Fibroblast of skin of back (primary cell): ENCODE data around the gene POLE.

Source experiments
- DNase-seq: peaks from one replicate; pipeline ENCODE4 v3.0.0-alpha.2; 2013

POLE gene

DNA sequence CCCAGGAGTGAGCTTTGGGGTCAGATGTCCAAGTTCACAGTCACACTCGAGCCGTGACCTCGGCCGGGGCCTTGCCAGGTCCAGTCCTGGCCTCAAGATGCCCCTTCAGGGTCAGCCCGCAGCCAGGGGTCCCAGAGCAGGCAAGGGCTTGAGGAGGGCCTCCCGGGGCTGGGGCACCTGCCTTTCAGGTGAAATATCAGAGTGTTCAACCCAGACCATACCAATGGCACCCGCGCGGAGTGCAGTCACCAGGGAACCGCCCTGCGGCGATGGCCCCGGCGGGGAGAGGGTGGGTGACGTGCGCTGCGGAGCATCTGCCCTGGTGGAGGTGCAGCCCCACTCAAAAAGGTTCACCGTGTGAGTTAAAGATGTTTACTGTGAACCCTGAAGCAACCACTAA, 93.6 kb downstream of the POLE start:
- DNase-seq = no peak

DNA sequence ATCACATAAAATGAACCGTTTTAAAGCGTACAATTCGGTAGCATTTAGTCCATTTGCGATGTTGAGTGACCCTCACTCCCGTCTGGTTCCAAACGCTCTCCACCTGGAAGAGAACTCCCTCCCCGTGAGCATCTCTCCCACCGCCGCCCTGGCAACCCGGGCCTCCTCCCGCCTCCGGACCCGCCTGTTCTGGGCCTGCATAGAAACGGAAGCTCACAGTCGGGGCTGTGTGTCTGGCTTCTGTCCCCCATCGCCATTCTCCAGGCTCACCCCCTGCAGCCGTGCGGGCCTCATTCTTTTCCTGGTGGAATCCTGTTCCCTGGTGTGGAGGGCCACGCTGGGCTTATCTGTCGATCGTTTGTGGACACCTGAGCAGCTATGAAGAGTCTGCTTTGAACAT, 94.1 kb downstream of the POLE start:
- DNase-seq = no peak

DNA sequence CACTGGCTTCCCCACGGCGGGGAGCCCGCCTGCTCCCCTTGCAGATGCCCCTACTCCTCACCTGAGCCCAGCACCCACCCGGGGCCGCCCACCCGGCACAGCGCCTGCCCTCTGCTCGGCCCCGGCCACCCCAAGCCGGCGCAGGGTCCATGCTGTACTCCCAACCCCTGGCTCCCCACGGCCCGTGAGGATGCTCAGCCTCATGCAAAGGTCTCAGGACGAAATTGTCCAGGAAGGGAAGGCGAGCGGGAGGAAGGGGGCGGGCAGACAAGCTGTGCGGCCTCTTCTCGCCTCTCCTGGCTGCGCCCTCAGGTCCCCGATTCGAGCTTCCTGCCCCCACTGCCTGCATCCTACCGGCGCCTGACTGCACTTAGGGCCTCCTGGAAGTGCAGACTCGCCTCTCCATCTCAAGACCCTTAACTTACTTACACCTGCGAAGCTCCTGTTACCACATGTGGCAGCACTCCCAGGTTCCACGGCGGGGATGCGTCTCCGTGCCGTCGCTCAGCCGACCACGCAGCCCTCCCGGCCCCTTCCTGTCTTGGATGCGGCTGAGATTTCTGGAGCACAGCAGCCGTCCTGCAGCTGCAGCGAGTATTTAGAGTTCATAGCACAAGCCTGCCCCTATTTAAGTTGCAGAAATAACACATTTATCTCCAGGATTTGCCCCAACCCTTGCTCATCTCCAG, 94.7 kb downstream of the POLE start:
- DNase-seq = no peak

DNA sequence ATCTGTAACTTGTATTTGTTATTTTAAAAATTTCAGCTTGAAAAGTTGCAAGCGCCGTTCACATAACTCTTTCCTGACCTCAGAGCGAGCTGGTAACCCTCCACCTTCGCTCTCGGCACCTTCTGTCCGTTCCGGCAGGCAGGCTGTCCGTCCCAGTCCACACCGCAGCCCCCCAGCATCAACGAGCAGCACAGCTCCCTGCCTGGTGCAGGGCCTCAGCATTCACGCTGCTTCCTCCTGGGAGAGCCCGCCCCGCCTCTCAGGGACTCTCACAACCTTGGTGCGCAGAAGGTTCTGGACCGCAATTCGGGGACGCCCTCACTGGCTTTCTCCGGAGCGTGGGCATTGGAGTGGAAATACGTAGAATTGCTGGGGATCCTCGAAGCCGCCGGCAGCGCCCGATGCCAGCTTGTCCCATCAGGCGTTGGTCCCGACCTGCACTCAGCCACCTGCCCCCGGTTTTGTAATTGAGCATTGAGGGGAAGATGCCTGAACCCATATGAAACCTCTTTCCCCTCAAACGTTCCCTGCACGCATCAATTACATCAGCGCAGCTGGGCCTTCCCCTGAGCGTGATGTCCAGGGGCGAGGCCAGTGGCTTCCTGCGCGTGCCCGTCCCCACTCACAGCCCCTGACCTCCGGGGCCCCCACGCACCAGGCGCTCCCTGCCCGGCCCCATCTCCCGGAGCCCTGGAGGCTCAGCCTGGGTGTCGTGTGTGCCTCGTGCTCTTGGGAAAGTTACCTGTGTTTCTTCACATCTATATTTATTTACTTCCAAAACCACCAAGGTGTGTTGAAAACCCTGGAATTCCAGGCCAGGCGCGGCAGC, 95.8 kb downstream of the POLE start:
- DNase-seq = no peak

DNA sequence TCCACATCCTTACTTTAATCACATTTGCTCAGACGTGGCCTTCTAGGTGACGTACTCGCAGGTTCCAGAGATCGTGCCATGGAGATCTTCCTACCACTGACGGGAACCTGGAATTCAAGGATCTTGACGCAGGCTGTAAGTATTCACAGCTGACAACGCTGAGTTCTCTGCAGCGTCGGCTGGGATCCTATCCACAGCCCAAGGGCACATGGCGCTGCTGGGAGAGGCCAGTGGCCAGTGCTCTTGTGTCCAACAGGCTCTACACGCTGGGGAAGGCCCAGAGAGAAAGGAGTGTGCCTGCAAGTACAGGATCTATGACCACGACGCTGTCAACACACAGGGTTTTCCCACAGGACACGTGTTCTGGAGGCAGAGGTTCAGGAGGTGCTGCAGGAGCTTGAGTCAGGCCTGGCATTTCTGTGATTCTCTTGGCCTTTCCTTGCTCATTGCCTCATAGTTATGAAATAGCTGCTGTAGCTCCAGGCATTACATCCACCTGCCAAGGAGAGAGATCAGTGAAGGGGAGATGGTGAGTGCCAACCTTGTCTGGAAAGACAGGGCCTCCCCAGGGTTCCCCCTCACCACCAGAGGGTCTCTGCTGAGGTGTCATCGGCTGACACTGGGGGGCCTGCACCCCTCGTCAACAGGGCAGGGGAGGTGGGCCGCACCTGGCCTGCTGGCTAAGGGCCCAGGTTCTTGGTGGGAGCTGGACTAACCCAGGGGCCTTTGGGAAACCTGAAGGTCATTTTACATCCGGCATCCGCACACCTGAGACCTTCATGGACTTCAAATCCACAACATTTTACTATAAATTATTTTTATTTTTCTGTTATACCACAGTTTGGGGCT, 98.1 kb downstream of the POLE start:
- no peak for DNase-seq

DNA sequence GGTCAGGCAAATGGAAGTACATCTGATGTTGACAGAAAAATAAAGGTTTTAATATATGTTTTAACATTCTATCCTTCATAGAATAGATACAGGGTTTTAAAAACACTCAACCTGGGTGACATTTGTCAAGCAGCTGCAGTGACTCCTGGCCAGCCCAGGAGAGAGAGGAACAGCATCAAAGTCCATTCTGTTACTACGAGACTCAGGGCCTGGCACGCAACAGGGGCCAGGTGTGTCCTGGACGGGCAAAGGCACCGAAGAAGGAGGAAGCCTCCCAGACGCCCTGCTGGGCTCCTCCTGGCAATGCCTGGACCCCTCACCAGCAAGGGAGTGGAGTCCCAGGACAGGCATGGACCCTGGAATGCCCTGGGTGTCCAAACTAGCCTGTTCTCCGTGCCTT, 98.8 kb downstream of the POLE start:
- no peak for DNase-seq

DNA sequence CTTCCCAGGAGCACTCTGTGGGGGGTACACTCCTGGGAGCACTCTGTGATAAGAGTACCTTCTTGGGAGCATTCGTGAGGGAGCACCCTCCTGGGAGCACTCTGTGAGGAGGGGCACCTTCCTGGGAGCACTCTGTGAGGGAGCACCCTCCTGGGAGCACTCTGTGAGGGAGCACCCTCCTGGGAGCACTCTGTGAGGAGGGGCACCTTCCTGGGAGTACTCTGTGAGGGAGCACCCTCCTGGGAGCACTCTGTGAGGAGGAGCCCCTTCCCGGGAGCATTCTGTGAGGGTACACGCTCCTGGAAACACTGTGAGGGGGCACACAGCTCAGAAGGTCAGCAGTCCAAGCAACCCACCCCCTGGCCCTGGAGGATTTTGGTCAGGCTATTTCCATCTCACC, 99.4 kb downstream of the POLE start:
- no peak for DNase-seq

DNA sequence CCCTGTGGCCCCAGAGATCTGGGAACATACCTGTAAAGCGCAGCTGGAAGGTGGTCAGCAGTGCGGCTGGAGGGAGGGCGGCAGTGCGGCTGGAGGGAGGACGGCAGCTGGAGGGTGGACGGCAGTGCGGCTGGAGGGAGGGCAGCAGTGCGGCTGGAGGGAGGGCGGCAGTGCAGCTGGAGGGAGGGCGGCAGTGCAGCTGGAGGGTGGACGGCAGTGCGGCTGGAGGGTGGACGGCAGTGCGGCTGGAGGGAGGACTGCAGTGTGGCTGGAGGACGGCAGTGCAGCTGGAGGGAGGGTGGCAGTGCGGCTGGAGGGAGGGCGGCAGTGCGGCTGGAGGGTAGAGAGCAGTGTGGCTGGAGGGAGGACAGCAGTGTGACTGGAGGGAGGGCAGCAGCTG, 100.2 kb downstream of the POLE start:
- no peak for DNase-seq

DNA sequence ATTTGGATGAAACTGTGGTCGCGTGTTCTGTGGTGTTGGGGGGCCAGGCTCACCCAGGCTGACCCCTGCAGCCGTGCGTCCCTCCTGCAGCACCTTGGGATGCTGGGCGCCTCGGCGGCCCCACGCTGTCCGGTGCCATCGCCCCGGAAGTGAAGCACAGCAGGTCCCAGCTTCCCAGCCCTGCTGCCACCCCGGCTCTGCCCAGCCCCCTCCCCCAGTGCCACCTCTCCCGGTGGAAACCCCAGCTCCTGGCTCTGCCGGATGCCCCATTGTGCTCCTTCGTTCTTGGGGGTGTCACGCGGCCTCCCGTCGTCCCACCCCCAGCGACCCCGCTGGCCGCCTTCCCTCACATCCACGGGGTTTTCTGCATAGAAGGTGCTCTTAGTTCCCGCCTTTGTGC, 102.0 kb downstream of the POLE start:
- DNase-seq = no peak

DNA sequence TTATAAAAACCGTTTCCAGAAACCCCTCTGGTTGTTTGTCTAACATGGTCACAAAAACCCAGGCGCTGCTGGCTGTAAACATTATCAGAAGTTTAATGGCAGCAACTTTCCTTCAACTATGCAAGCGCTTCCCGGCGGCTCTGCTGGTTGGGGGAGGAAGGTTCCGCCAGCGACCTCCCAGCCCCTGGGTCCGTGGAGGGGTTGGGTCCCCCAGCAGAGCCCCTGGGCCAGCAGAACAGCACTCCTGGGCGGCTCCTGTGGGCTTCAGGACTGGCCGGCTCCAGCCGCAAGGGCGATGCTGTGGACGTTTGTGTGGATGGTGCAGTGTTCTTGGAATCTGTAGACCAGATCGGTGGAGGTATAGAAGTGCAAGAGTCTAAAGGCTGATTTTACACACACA, 102.7 kb downstream of the POLE start:
- DNase-seq = no peak

DNA sequence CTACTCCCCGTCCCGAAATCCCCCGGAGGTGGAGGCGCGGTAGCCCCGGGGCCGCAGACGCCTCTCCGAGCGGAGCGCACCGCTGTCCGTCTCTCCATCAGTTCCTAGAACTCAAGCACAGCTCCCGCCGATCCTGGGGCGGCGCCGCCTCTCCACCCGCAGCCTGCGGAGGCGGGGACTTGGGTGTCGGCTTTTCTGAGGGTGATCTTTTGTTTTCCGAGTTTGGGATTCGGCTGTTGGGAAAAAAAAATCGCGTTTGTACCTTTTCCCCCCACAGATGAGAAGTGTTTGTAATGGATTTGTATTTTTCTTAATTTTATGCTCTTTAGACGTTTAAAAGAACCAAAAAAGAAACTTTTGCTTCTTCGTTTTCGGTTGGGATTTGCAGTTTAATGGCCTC, 103.4 kb downstream of the POLE start:
- no peak for DNase-seq

DNA sequence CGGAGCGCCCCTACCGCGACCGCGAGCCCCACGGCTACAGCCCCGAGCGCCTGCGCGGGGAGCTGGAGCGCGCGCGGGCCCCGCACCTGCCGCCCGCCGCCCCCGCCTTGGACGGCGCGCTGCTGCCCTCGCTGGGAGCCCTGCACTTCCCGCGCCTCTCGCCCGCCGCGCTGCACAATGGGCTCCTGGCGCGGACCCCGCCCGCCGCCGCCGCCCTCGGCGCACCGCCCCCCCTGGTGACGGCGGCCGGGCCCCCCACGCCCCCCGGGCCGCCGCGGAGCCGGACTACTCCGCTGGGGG, 103.8 kb downstream of the POLE start:
- DNase-seq = no peak

DNA sequence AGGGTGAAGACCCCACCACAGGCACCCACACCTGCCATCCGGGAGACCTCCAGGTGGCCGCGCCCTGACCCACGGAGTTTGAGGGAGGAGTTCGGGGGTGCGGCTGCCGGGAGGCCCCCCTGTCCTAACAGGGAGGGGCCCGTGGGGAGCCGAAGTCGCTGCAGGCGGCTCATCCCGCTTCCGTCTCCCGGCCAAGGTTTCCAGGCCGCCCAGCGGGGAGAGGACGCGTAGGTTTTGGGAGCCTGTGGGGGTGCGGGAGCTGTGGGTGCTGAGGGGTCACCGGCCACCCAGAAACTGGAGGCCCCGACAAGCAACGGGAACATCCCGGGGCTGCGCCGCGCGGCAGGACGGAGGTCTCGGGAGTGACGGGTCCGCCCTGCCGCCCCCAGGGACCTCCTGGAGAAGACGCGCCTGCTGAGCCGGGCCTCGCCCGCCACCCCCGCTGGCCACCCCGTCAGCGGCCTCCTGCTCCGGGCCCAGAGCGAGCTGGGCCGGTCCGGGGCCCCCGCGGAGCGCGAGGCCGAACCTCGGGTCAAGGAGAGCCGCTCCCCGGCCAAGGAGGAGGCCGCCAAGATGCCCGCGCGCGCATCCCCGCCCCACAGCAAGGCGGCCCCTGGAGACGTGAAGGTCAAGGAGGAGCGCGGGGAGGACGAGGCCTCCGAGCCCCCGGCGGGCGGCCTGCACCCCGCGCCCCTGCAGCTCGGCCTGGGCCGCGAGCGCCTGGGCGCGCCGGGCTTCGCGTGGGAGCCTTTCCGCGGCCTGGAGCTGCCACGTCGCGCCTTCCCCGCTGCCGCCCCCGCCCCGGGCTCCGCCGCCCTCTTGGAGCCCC, 104.3 kb downstream of the POLE start:
- DNase-seq = no peak

DNA sequence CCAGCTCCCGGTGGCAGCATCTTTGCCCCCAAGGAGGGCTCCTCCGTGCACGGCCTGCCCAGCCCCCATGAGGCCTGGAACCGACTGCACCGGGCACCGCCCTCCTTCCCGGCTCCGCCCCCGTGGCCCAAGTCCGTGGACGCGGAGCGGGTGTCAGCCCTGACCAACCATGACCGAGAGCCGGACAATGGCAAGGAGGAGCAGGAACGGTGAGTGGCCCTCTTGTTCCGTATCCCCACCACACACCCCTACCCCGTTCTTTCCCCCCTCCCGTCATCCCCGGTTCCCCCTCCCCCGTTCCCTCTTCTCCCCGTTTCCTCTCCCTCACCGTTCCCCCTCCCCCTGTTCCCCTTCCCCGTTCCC, 105.1 kb downstream of the POLE start:
- no peak for DNase-seq

DNA sequence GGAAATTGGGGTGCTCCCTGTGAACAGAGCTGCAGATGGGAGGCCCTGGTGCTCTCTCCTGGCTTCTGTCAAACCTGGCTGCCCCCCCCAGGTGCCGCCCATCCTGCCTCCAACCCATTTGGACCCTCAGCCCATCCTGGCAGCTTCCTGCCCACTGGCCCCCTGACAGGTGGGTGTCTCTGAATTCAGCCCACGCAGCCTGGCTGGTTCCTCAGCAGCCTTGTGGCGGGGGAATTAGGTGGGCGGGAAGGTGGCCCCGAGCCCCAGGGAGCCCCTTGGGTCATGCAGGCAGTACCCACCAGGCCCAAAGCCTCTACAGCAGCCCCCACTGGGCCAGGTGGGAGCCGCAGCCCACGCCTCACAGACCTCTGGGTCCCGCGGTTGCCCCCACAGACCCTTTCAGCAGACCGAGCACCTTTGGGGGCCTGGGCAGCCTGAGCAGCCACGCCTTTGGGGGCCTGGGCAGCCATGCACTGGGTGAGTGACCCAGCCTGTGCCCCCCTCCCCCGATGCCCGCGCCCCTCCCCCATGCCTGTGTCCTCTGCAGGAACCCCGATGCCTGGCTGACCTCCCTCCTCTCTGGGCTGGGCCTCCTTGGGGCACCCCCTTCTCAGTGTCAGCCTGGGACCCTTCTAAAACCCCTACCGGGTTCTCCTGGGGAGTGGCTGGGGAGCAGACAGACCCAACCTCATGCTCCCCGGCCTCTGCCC, 105.6 kb downstream of the POLE start:
- no peak for DNase-seq

DNA sequence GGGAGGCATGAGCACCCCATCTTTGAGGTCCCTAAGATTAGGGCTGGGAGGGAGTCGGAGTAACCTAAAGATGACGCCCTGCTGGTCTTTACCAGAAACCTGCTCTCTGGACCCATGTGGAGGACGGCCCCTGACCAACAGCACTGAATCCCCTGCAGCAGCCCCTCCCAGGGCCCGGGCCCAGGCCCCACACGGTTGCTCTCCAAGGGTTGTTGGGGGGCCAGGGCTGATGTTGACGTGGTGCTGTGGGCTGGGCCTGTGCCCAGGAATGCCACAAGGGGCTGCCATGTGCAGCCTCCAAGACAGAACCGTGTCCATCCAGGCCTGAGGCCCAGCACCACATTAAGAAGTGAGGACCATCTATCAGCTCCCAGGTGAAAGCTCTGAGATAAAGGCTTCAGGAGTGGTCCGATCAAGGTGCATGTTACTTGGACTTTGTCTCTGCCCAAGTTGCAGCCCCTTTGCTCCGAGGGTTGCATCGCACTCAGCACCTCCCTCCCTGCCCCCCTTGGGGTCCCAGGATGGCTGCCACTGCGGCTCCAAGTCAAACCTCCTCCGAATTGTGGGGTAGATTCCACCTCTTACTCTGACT, 106.3 kb downstream of the POLE start:
- DNase-seq = no peak

DNA sequence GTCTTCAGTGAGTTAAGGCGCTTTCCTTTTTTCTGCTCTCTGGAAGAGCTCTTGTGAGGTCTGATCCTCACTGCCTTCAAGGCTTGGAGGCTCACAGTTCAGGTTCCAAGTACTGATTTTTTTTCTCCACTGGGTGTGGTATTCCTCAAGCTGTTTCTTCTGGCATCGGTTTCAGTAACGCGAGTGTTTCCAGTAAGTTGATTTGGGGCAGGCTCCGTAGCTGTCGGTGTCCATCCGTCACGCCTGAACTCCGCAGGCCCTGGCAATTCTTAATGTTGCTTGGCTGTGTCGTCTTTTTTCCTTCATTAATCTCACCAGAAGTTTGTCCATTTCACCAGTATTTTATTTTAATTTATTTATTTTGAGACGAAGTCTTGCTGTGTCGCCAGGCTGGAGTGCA, 107.4 kb downstream of the POLE start:
- no peak for DNase-seq

DNA sequence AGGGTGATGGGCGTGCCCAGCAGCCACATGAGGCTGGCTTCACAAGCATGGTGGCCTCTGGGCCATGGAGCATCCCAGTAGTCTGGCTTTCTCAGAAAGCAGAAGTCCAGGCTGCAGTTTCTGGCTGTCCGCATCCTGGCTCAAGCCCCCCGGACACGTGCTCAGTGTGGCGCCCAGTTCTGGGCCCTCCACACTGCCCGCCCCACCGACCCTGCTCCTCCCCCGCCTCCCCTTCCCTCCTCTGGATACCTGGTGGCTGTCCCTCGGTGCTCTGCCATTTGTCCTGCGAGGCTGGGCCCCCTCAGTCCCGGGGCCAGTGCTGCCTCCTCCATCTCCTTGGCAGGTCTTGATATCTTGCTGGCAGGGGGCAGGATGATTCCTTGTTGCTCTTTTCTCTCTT, 108.3 kb downstream of the POLE start:
- DNase-seq = no peak

DNA sequence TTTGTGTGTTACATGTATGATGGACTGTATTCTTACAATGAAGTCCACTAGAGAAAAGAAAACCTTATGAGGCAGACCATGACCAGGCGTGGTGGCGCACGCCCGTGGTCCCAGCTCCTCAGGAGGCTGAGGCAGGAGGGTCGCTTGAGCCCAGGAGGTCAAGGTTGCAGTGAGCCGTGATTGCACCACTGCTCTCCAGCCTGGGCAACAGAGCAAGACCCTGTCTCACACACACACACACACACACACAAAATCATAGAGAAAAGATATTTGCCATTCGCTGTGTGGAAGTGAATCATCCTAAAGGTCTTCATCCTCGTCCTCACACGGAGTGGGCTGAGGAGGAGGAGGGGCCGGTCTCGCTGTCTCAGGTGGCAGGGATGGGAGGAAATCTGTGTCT, 109.0 kb downstream of the POLE start:
- DNase-seq = no peak

DNA sequence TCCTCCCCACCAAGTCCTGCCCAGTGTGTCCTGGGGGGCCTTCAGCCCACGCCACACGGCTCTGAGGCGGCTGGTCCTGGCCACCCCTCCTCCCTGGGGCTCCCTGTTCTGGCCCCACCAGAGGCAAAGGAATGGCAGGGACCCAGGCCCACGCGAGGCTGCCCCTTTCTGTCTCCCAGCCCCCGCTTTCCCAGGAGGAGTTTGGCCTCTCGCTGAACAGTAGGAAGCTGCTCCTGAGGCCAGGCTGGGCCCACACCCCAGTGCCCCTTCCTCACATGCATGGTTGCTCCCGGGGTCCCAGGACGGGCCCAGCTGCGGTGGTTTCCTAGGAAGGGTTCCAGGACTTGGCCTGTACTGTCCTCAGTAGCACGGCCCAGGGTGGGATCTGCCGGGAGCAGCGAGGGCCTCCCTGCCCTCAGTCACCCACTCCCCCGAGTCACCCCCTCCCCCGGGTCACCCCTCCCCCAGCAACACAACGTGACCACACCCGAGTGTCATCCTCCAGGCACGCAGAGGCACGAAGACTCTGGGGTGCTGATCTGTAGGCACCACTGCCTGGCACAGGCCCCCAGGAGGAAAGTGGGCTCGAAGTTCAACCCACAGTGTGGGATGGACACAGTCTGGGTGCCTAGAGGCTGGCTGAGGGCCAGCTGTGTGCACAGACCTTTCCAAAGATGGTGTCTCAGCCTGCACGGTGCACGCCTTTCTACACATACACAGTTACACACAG, 109.8 kb downstream of the POLE start:
- DNase-seq = no peak

DNA sequence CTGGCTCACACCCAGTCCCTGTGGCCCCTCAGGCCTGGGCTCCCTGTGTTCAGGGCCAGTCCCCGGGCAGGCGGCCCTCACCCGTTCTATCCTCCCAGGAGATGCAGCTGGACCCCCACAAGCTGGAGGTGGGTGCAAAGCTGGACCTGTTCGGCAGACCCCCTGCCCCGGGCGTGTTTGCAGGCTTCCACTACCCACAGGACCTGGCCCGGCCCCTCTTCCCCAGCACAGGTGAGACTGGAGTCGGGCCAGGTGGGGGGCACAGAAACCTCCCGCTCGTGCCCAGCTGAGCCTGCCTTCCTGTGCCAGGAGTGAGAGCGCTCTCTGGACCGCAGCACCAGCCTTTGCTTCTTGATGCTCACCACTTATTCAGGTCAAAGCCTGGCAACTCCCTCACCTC, 110.4 kb downstream of the POLE start:
- no peak for DNase-seq
